Measurements from ENCODE around the gene USP6.

Gene USP6

DNA sequence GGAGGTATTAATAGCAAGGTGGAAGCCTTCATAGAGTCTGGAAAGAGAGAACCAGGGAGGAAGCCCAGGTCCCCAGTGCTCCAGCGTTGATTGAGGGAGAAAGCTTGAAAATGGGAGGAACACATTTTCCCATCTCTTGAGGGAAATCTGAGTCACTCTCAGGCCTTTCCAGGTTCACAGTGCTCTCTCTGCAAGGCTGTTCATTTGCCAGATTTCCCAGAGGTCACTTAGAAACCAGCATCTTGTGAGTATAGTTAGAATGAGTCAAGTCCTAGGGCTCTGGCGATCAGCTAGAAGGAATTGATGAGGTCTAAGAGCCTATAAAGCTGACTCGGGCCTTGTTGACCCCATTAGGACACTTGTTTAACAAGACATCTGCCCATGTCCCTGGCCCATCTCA lies 93.6 kb downstream of the USP6 start:
- Histone ChIP-seq H4K91ac (ENCODE audit: low read length) (no peak overlapping the region), H3K36me3 (ENCODE audit: control insufficient read depth in 1 of 2, insufficient read depth in 2 of 2, low read depth in 1 of 2, low read length in 2 of 2) (peaks cover 3 to 9% of the 10 kb centered on the region in 2 experiments), H3K27me3 (ENCODE audit: control insufficient read depth in 1 of 2, insufficient read depth in 1 of 2, low read length in 2 of 2) (no peaks in the 10 kb centered on the region), H3K4me1 (ENCODE audit: control insufficient read depth, insufficient read depth, low read depth, low read length) (no peaks in the 10 kb centered on the region), H3K4ac (ENCODE audit: low read depth in 1 of 2, low read length in 2 of 2) (no peak overlapping the region), H2AFZ (ENCODE audit: low read depth, low read length) (no peak overlapping the region), H3K9ac (ENCODE audit: low read length) (peak overlapping the region; percentile 37), H3K4me3 (ENCODE audit: insufficient read depth in 1 of 2, low read depth in 1 of 2, low read length in 2 of 2) (no peak overlapping the region), H3K27ac (ENCODE audit: low read length, poor library complexity, severe bottlenecking) (no peak overlapping the region), H3K14ac (ENCODE audit: low read length in 2 of 2) (no peak overlapping the region), H4K8ac (ENCODE audit: low read length) (no peak overlapping the region), H2BK120ac (ENCODE audit: low read depth, low read length) (no peak overlapping the region), H2BK5ac (ENCODE audit: low read depth, low read length, poor library complexity, severe bottlenecking) (no peak overlapping the region), H2BK15ac (ENCODE audit: low read depth, poor library complexity, severe bottlenecking) (no peak overlapping the region), H3K4me2 (ENCODE audit: low read length, poor library complexity, severe bottlenecking) (no peak overlapping the region), H2BK12ac (ENCODE audit: low read length in 2 of 2) (no peak overlapping the region), H3K9me3 (ENCODE audit: control insufficient read depth, low read length) (no peaks in the 10 kb centered on the region), H3K79me1 (replicated peaks; ENCODE audit: low read length, poor library complexity, severe bottlenecking) (peaks cover 10% of the 10 kb centered on the region), H3K18ac (ENCODE audit: low read depth in 1 of 2, low read length in 2 of 2) (no peak overlapping the region), H3K23ac (ENCODE audit: low read length in 2 of 2) (no peak overlapping the region), H2AK5ac (ENCODE audit: low read length, severe bottlenecking) (no peak overlapping the region)
- DNase-seq: peak; percentile 7
- 96% methylated on average over 3 of the region's 3 CpGs for WGBS

DNA sequence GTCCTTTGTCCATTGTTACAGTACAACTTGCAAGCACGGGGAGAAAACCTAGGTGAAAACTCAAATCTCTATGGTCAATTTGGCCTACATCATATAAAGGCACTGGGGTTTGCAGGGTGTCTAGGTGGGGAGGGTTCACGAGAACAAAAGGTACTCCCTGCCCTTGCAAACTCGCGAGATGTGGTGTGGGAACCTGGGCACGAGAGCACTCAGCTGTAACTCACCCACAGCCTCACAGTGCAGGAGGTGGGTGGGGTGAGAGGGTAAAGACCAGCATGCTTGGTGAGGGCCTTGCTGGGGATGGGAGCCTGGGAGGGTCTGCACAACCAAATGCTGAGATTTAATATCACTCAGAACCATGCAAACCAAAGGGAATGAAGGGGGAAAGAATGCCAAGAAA lies 94.3 kb downstream of the USP6 start:
- Histone ChIP-seq H3K27me3 (ENCODE audit: control insufficient read depth in 1 of 2, insufficient read depth in 1 of 2, low read length in 2 of 2) (no peaks in the 10 kb centered on the region), H3K9me3 (ENCODE audit: control insufficient read depth, low read length) (no peaks in the 10 kb centered on the region), H3K27ac (ENCODE audit: low read length, poor library complexity, severe bottlenecking) (no peak overlapping the region), H4K91ac (ENCODE audit: low read length) (peak overlapping the region; percentile 39), H2BK15ac (ENCODE audit: low read depth, poor library complexity, severe bottlenecking) (no peak overlapping the region), H3K4me3 (ENCODE audit: insufficient read depth in 1 of 2, low read depth in 1 of 2, low read length in 2 of 2) (no peak overlapping the region), H2AK5ac (ENCODE audit: low read length, severe bottlenecking) (no peak overlapping the region), H3K4ac (ENCODE audit: low read depth in 1 of 2, low read length in 2 of 2) (no peak overlapping the region), H3K36me3 (ENCODE audit: control insufficient read depth in 1 of 2, insufficient read depth in 2 of 2, low read depth in 1 of 2, low read length in 2 of 2) (peaks cover 6 to 9% of the 10 kb centered on the region in 2 experiments), H3K18ac (ENCODE audit: low read depth in 1 of 2, low read length in 2 of 2) (no peak overlapping the region), H4K8ac (ENCODE audit: low read length) (no peak overlapping the region), H3K4me2 (ENCODE audit: low read length, poor library complexity, severe bottlenecking) (no peak overlapping the region), H2BK12ac (ENCODE audit: low read length in 2 of 2) (no peak overlapping the region), H2BK120ac (ENCODE audit: low read depth, low read length) (no peak overlapping the region), H3K23ac (ENCODE audit: low read length in 2 of 2) (no peak overlapping the region), H3K4me1 (ENCODE audit: control insufficient read depth, insufficient read depth, low read depth, low read length) (no peaks in the 10 kb centered on the region), H2BK5ac (ENCODE audit: low read depth, low read length, poor library complexity, severe bottlenecking) (no peak overlapping the region), H3K79me1 (replicated peaks; ENCODE audit: low read length, poor library complexity, severe bottlenecking) (peaks cover 7% of the 10 kb centered on the region), H3K9ac (ENCODE audit: low read length) (no peak overlapping the region), H3K14ac (ENCODE audit: low read length in 2 of 2) (no peak overlapping the region), H2AFZ (ENCODE audit: low read depth, low read length) (no peak overlapping the region)
- 86% methylated on average over 5 of the region's 5 CpGs for WGBS
- no peak for DNase-seq

DNA sequence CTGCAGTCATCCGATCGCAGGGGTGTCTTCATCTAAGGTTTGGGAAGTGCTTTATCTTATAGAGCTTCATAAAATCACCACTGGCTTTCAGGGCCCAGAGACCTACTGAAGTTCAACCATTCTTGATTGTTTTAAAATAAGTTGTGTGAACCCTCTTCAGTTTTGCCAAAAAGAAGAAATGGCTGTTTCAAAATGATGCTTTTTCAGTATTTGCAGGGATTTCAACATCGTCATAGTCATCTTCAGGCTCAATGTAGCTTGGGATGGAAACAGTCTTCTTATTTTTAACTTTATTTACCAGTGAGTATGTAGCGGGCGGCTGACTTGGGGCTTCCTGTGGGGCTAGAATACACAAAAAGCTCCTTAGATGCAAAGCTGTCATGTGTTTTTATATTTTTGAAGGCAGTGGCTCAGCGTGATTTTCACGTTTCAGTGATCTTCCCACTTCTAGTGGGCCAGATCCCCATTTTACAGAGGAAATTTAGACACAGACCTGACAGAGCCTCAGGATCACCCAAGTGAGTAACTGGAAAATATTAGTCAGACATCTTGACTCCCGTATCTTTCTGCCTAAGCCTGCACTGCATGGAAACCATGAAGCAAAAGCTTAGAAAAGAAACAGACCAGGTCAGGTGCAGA lies 94.9 kb downstream of the USP6 start:
- no peak overlapping the region for H3K14ac ChIP-seq (ENCODE audit: low read length in 2 of 2)
- no peak overlapping the region for H2BK5ac ChIP-seq (ENCODE audit: low read depth, low read length, poor library complexity, severe bottlenecking)
- no peak overlapping the region for H4K91ac ChIP-seq (ENCODE audit: low read length)
- H3K27ac ChIP-seq (ENCODE audit: low read length, poor library complexity, severe bottlenecking): no peak overlapping the region
- peaks cover 9 to 11% of the 10 kb centered on the region in 2 experiments for H3K36me3 ChIP-seq (ENCODE audit: control insufficient read depth in 1 of 2, insufficient read depth in 2 of 2, low read depth in 1 of 2, low read length in 2 of 2)
- H2BK120ac ChIP-seq (ENCODE audit: low read depth, low read length): no peak overlapping the region
- no peak overlapping the region for H2BK15ac ChIP-seq (ENCODE audit: low read depth, poor library complexity, severe bottlenecking)
- H4K8ac ChIP-seq (ENCODE audit: low read length): no peak overlapping the region
- no peak for DNase-seq
- no peaks in the 10 kb centered on the region for H3K9me3 ChIP-seq (ENCODE audit: control insufficient read depth, low read length)
- H3K4ac ChIP-seq (ENCODE audit: low read depth in 1 of 2, low read length in 2 of 2): no peak overlapping the region
- no peak overlapping the region for H2AK5ac ChIP-seq (ENCODE audit: low read length, severe bottlenecking)
- H3K4me1 ChIP-seq (ENCODE audit: control insufficient read depth, insufficient read depth, low read depth, low read length): no peaks in the 10 kb centered on the region
- no peak overlapping the region for H2AFZ ChIP-seq (ENCODE audit: low read depth, low read length)
- no peak overlapping the region for H3K9ac ChIP-seq (ENCODE audit: low read length)
- no peak overlapping the region for H2BK12ac ChIP-seq (ENCODE audit: low read length in 2 of 2)
- H3K18ac ChIP-seq (ENCODE audit: low read depth in 1 of 2, low read length in 2 of 2): no peak overlapping the region
- no peak overlapping the region for H3K23ac ChIP-seq (ENCODE audit: low read length in 2 of 2)
- H3K79me1 ChIP-seq (replicated peaks; ENCODE audit: low read length, poor library complexity, severe bottlenecking): peaks cover 7% of the 10 kb centered on the region
- H3K27me3 ChIP-seq (ENCODE audit: control insufficient read depth in 1 of 2, insufficient read depth in 1 of 2, low read length in 2 of 2): no peaks in the 10 kb centered on the region
- WGBS: 96% methylated on average over 8 of the region's 8 CpGs
- no peak overlapping the region for H3K4me3 ChIP-seq (ENCODE audit: insufficient read depth in 1 of 2, low read depth in 1 of 2, low read length in 2 of 2)
- no peak overlapping the region for H3K4me2 ChIP-seq (ENCODE audit: low read length, poor library complexity, severe bottlenecking)

DNA sequence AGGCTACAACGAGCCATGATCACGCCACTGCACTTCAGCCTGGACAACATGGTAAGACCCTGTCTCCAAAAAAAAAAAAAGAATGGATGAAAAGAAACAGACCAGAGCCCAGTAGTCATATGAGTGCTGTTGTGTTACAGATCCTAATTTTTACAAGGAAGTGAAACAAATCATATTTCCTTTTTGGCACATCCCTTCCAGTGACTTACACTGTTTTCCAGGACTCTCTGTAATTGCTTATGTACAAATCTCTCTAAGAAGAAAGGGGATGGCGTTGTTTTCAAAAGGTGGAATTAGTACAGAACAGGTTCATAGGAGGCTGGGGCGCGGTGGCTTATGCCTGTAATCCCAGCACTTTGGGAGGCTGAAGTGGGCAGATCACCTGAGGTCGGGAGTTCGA lies 95.6 kb downstream of the USP6 start:
- H3K4ac ChIP-seq (ENCODE audit: low read depth in 1 of 2, low read length in 2 of 2): no peak overlapping the region
- WGBS: 94% methylated on average over 7 of the region's 7 CpGs
- H3K79me1 ChIP-seq (replicated peaks; ENCODE audit: low read length, poor library complexity, severe bottlenecking): peaks cover 7% of the 10 kb centered on the region
- H2BK15ac ChIP-seq (ENCODE audit: low read depth, poor library complexity, severe bottlenecking): no peak overlapping the region
- no peaks in the 10 kb centered on the region for H3K9me3 ChIP-seq (ENCODE audit: control insufficient read depth, low read length)
- no peak overlapping the region for H3K9ac ChIP-seq (ENCODE audit: low read length)
- no peak overlapping the region for H2BK5ac ChIP-seq (ENCODE audit: low read depth, low read length, poor library complexity, severe bottlenecking)
- H3K23ac ChIP-seq (ENCODE audit: low read length in 2 of 2): no peak overlapping the region
- H4K8ac ChIP-seq (ENCODE audit: low read length): no peak overlapping the region
- no peak overlapping the region for H3K14ac ChIP-seq (ENCODE audit: low read length in 2 of 2)
- no peak overlapping the region for H3K4me2 ChIP-seq (ENCODE audit: low read length, poor library complexity, severe bottlenecking)
- no peak overlapping the region for H2BK12ac ChIP-seq (ENCODE audit: low read length in 2 of 2)
- no peak overlapping the region for H2AK5ac ChIP-seq (ENCODE audit: low read length, severe bottlenecking)
- H3K27ac ChIP-seq (ENCODE audit: low read length, poor library complexity, severe bottlenecking): no peak overlapping the region
- no peaks in the 10 kb centered on the region for H3K4me1 ChIP-seq (ENCODE audit: control insufficient read depth, insufficient read depth, low read depth, low read length)
- H2AFZ ChIP-seq (ENCODE audit: low read depth, low read length): no peak overlapping the region
- H3K18ac ChIP-seq (ENCODE audit: low read depth in 1 of 2, low read length in 2 of 2): no peak overlapping the region
- H3K4me3 ChIP-seq (ENCODE audit: insufficient read depth in 1 of 2, low read depth in 1 of 2, low read length in 2 of 2): no peak overlapping the region
- no peak overlapping the region for H4K91ac ChIP-seq (ENCODE audit: low read length)
- no peak for DNase-seq
- no peak overlapping the region for H2BK120ac ChIP-seq (ENCODE audit: low read depth, low read length)
- H3K36me3 ChIP-seq (ENCODE audit: control insufficient read depth in 1 of 2, insufficient read depth in 2 of 2, low read depth in 1 of 2, low read length in 2 of 2): peaks cover 9 to 16% of the 10 kb centered on the region in 2 experiments
- no peaks in the 10 kb centered on the region for H3K27me3 ChIP-seq (ENCODE audit: control insufficient read depth in 1 of 2, insufficient read depth in 1 of 2, low read length in 2 of 2)

Data from mesenchymal stem cell (in vitro differentiated cells and primary cell).